ENCODE measurements around the gene MIER1. TPM values are rescaled to one million over a fixed set of nuclear protein-coding genes. Genes with fewer than 3 reads are reported as not detected.
A peak's percentile ranks its signal among the peaks of the same experiment; 100 is the strongest.

The MIER1 gene
- total and polyA plus RNA-seq, 2 donors (not counting 1 experiment from before 2014, with no cell fraction given), result 7.7 to 55.0 TPM

DNA sequence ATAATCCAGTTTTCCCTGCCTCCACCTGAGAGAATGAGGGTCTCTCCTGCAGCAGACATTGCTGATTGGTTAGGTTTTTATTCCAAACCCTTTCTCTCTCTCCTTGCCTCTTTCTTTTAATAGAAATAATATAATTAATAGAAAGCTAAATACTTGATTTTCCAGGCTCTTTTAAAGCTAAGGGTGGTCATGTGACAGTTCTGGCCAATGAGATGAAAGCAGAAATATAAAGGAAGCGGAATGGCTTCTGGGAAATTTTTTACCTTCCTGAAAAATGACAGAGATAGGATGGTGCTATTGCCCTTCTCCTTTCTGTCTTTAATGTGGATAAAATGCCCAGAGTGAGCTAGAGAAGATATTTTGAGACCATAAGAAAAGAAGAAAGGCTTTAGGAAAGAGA lies 35.8 kb upstream of the MIER1 start:
- POLR2A ChIA-PET, result no interaction called here
- intact Hi-C loops (cut with micrococcal nuclease), result no loop called here
- H3K4me3 Mint-ChIP-seq, result no peak overlapping the region

DNA sequence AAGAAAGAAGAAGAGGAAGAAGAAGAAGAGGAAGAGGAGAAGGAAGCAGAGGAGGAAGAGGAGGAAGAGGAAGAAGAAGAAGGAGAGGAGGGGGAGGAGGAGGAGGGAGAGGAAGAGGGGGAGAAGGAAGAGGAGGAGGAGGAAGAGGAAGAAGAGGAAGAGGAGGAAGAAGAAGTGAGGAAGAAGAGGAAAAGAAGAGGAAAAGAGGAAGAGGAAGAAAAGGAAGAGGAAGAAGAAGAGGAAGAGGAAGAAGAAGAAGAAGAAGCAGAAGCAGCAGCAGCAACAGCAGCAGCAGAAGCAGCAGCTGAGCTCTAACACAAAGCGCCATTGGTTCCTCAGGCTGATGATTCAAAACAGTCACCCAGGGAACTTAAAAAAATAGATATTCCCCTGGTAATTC lies 34.2 kb upstream of the MIER1 start:
- H3K27ac Mint-ChIP-seq, result no peak overlapping the region
- intact Hi-C loops (cut with micrococcal nuclease), result no loop called here
- H3K27me3 ChIP-seq (replicated peaks in 1 of 4; ENCODE audit: control extremely low read depth in 1 of 4, control insufficient read depth in 3 of 4, insufficient read depth in 4 of 4, low read length in 3 of 4), result no peaks in the 10 kb centered on the region
- no peaks in the 10 kb centered on the region for H3K27me3 Mint-ChIP-seq
- H3K9me3 ChIP-seq (ENCODE audit: control extremely low read depth in 1 of 3, control insufficient read depth in 2 of 3, insufficient read depth in 1 of 3, low read length in 2 of 3), result peaks cover 0 to 8% (median 0%) of the 10 kb centered on the region in 3 donors
- no peak overlapping the region for H3K4me3 ChIP-seq (ENCODE audit: control extremely low read depth in 1 of 5, extremely low read depth in 1 of 5, insufficient read depth in 1 of 5, low read depth in 2 of 5, low read length in 4 of 5)
- H3K9me3 Mint-ChIP-seq (ENCODE audit: insufficient read depth), result no peaks in the 10 kb centered on the region
- H3K79me2 ChIP-seq (ENCODE audit: control insufficient read depth, insufficient read depth, low read length), result no peaks in the 10 kb centered on the region
- POLR2A ChIA-PET, result no interaction called here
- DNase-seq, result peak; percentile 3
- no peak for TF ChIP-seq EZH2 (IDR thresholded peaks at IDR 0.05; ENCODE audit: borderline replicate concordance, insufficient read depth, low read depth, low read length, poor library complexity, severe bottlenecking)
- TF ChIP-seq, protein P1, sequence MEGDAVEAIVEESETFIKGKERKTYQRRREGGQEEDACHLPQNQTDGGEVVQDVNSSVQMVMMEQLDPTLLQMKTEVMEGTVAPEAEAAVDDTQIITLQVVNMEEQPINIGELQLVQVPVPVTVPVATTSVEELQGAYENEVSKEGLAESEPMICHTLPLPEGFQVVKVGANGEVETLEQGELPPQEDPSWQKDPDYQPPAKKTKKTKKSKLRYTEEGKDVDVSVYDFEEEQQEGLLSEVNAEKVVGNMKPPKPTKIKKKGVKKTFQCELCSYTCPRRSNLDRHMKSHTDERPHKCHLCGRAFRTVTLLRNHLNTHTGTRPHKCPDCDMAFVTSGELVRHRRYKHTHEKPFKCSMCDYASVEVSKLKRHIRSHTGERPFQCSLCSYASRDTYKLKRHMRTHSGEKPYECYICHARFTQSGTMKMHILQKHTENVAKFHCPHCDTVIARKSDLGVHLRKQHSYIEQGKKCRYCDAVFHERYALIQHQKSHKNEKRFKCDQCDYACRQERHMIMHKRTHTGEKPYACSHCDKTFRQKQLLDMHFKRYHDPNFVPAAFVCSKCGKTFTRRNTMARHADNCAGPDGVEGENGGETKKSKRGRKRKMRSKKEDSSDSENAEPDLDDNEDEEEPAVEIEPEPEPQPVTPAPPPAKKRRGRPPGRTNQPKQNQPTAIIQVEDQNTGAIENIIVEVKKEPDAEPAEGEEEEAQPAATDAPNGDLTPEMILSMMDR (IDR thresholded peaks at IDR 0.05), result no peak
- WGBS (ENCODE audit: insufficient coverage), result 90% methylated on average over 1 of the region's 1 CpG
- no peaks in the 10 kb centered on the region for H3K4me1 ChIP-seq (ENCODE audit: control insufficient read depth in 2 of 2, insufficient read depth in 2 of 2, low read length in 2 of 2)
- no peaks in the 10 kb centered on the region for H4K20me1 ChIP-seq (ENCODE audit: control insufficient read depth, insufficient read depth, low read length, poor library complexity, severe bottlenecking)
- no peak for ATAC-seq (ENCODE audit: low read depth)
- no peak overlapping the region for H3K4me2 ChIP-seq (replicated peaks; ENCODE audit: low read depth, low read length, poor library complexity, severe bottlenecking)
- no peak overlapping the region for H2AFZ ChIP-seq (ENCODE audit: insufficient read depth, low read depth, low read length, poor library complexity, severe bottlenecking)
- H3K4me3 Mint-ChIP-seq, result no peak overlapping the region
- CTCF ChIA-PET, result no interaction called here
- H3K36me3 ChIP-seq (replicated peaks in 1 of 2; ENCODE audit: control extremely low read depth in 1 of 2, control insufficient read depth in 1 of 2, extremely low read depth in 1 of 2, insufficient read depth in 2 of 2, low read length in 1 of 2), result no peaks in the 10 kb centered on the region
- H3K9ac ChIP-seq (ENCODE audit: low read length), result no peak overlapping the region
- H3K4me1 Mint-ChIP-seq, result no peaks in the 10 kb centered on the region
- H3K27ac ChIP-seq (ENCODE audit: low read length in 2 of 2), result no peak overlapping the region

More for the DNA sequence above, 35.8 kb upstream of the MIER1 start:
- no peak overlapping the region for H3K9ac ChIP-seq (ENCODE audit: low read length)
- H3K79me2 ChIP-seq (ENCODE audit: control insufficient read depth, insufficient read depth, low read length), result no peaks in the 10 kb centered on the region
- H4K20me1 ChIP-seq (ENCODE audit: control insufficient read depth, insufficient read depth, low read length, poor library complexity, severe bottlenecking), result no peaks in the 10 kb centered on the region
- no peak for TF ChIP-seq EZH2 (IDR thresholded peaks at IDR 0.05; ENCODE audit: borderline replicate concordance, insufficient read depth, low read depth, low read length, poor library complexity, severe bottlenecking)
- TF ChIP-seq, protein P1 (IDR thresholded peaks at IDR 0.05), result no peak
- no peaks in the 10 kb centered on the region for H3K27me3 ChIP-seq (replicated peaks in 1 of 4; ENCODE audit: control extremely low read depth in 1 of 4, control insufficient read depth in 3 of 4, insufficient read depth in 4 of 4, low read length in 3 of 4)
- DNase-seq (no peak), ATAC-seq (ENCODE audit: low read depth) (no peak)
- no peak overlapping the region for H3K4me3 ChIP-seq (ENCODE audit: control extremely low read depth in 1 of 5, extremely low read depth in 1 of 5, insufficient read depth in 1 of 5, low read depth in 2 of 5, low read length in 4 of 5)
- H3K9me3 ChIP-seq (ENCODE audit: control extremely low read depth in 1 of 3, control insufficient read depth in 2 of 3, insufficient read depth in 1 of 3, low read length in 2 of 3), result peaks cover 0 to 8% (median 0%) of the 10 kb centered on the region in 3 donors
- H3K27me3 Mint-ChIP-seq, result no peaks in the 10 kb centered on the region
- H3K27ac ChIP-seq (ENCODE audit: low read length in 2 of 2), result no peak overlapping the region
- no peaks in the 10 kb centered on the region for H3K9me3 Mint-ChIP-seq (ENCODE audit: insufficient read depth)
- H3K4me1 Mint-ChIP-seq, result no peaks in the 10 kb centered on the region
- CTCF ChIA-PET, result no interaction called here
- no peaks in the 10 kb centered on the region for H3K4me1 ChIP-seq (ENCODE audit: control insufficient read depth in 2 of 2, insufficient read depth in 2 of 2, low read length in 2 of 2)
- H3K27ac Mint-ChIP-seq, result no peak overlapping the region
- H3K4me2 ChIP-seq (replicated peaks; ENCODE audit: low read depth, low read length, poor library complexity, severe bottlenecking), result no peak overlapping the region
- no peak overlapping the region for H2AFZ ChIP-seq (ENCODE audit: insufficient read depth, low read depth, low read length, poor library complexity, severe bottlenecking)
- 100% methylated on average over 1 of the region's 1 CpG for WGBS (ENCODE audit: insufficient coverage)
- no peaks in the 10 kb centered on the region for H3K36me3 ChIP-seq (replicated peaks in 1 of 2; ENCODE audit: control extremely low read depth in 1 of 2, control insufficient read depth in 1 of 2, extremely low read depth in 1 of 2, insufficient read depth in 2 of 2, low read length in 1 of 2)

All from B cell (primary cell).